Measurements from ENCODE around the gene ABHD4.
"Not testable (repeated sequence)": the region's sequence is repeated elsewhere in the genome, so short reads cannot be mapped to it uniquely, and the experiment has no call there.

ABHD4 gene

GRCh38 chr14:22589096-22589839 lies 8.8 kb upstream of the ABHD4 start, which contains the start of gene DAD1:
Gene DAD1, minus strand, starts transcription at chr14:22589224. Its CDS starts 67 bp downstream, at chr14:22589157.
- peak; percentile 100 for DNase-seq (ENCODE audit: low read depth)

GRCh38 chr14:22593189-22593588 lies 4.9 kb upstream of the ABHD4 start:
- DNase-seq (ENCODE audit: low read depth): no peak

GRCh38 chr14:22593601-22594000 lies 4.5 kb upstream of the ABHD4 start:
- no peak for DNase-seq (ENCODE audit: low read depth)

- DNase-seq (ENCODE audit: low read depth): no peak
Measured at GRCh38 chr14:22594156-22594716, 3.9 kb upstream of the ABHD4 start.

DNA sequence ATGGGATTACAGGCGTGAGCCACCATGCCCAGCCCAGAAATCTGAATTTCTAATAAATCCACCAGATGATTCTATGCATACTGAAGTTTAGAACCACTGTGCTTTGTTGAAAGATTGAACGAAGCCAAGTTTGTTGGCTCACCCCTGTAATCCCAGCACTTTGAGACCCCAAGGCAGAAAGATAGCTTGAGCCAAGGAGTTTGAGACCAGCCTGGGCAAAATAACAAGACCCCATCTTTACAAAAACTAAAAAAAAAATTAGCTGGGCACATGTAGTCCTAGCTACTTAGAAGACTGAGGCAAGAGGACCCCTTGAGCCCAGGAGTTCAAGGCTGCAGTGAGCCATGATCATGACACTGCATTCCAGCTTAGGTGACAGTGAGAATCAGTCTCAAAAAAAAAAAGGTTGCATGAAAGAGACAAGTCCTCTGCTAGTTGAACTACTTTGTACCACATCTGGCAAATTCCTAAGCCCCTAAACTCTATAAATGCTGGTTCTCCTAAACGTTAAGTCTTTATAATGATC lies 1.7 kb upstream of the ABHD4 start:
- no peak for DNase-seq (ENCODE audit: low read depth)

GRCh38 chr14:22597265-22597664 lies 835 bp upstream of the ABHD4 start:
- no peak for DNase-seq (ENCODE audit: low read depth)

- no peak for DNase-seq (ENCODE audit: low read depth)
Measured at GRCh38 chr14:22597771-22598098, 365 bp upstream of the ABHD4 start.

DNA sequence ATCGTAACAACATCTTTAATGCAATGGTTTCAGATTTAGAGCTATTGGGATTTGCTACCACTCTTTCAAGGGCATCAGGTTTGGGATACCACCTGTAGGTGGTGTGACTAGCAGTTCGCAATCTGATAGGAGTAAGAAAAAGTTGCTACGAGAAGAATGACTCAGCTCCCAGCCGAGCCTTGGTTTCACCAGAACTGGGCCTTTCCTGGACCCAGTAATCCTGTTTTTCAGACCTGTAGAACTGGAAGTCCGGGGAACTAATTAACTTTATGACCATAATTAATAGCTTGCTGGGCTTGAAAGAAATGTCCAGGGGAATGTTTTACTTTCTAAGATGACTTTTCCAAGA lies 770 bp downstream of the ABHD4 start:
- DNase-seq (ENCODE audit: low read depth): peak; percentile 52

- DNase-seq (ENCODE audit: low read depth): no peak
Measured at GRCh38 chr14:22599349-22599748, 1.2 kb downstream of the ABHD4 start.

DNA sequence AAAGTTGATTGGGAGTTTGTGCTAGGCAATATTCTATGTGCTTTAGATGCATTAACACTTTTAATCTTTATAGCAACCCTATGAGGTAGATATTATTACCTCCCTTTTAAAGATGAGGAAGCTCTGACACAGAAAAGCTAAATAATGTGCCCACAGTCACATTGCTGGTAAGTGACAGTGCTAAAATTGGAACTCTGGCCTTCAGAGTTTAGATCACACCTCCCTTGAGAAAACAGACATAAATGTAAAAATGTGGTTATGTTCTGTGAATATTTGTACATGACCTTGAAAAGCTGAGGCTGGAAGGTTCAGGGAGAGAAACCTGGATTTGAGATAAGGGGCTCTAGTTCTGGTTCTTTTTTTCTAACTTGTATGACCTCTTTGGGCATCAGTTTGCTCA lies 1.9 kb downstream of the ABHD4 start:
- no peak for DNase-seq (ENCODE audit: low read depth)

DNA sequence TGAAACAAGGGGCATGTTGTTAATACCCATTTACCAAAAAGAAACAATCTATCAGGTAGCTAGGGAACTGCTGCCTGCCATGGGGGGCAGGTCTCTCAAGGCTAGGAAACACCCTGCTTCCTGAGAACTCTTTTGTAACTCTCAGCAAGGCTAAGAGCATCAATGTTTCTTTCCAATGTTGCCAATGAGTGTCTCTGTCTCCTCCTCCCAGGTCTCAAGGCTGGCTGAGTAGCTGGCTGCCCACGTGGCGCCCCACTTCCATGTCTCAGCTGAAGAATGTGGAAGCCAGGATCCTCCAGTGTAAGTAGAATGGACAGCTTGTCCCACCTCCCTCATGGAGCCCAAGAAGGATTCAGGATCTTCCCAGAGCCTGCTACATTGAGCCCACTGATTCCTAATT lies 3.4 kb downstream of the ABHD4 start:
- DNase-seq (ENCODE audit: low read depth): no peak

DNA sequence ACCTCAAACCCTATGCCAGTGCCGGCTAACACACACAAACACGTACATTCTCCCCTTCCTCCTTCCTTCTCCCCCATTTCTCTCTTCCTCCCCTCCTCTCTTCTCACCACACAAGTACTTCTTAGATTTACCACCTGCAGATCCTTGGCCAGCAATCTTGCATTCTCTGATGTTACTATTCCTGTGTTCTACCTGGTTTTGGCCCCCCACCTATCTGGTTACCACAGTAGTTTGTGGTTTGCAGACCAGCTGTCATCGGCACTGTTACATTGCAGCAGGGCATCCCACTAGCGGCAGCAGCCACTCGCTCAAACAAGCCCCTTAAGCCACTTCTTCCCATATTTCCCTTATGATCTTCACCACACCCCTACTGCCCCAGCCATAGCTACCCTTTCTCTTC lies 3.9 kb downstream of the ABHD4 start:
- no peak for DNase-seq (ENCODE audit: low read depth)

- DNase-seq (ENCODE audit: low read depth): no peak
Measured at GRCh38 chr14:22602862-22603261, 4.8 kb downstream of the ABHD4 start.

DNA sequence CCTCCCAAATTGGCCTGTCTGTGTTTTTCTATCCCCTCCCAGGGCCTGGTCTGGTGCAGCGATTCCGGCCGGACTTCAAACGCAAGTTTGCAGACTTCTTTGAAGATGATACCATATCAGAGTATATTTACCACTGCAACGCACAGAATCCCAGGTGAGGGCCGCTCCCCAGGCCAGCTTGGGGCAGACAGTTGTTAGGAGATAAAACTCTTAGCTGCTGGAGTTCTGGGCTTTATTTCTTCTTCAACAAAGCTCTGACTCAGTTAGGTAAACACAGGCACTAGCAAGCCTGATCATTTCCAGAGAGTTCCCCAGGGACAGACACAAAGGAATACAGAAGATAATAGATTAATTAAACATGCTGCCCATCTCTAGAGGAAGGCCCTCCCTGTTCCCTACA lies 8.3 kb downstream of the ABHD4 start:
- no peak for DNase-seq (ENCODE audit: low read depth)

DNA sequence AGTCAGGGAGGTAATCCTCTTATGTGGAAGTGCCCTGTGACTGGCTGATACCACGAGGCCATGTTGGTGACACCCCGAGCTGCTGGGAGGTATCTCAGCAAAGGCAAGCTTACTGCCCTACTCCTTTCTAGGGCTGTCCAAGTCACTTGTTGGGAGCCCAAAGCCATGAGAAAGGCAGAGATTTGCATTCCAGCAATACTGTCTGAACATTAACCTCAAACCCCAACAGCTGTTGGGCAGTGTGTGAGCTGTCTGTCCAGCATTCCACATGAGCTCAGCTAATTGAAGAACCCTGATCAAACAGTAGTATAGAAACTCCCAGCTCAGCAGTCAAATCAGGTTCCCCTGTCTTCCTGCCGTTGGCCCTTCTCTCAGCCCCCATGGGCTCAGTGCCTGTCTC lies 9.2 kb downstream of the ABHD4 start:
- no peak for DNase-seq (ENCODE audit: low read depth)

- no peak for DNase-seq (ENCODE audit: low read depth)
Measured at GRCh38 chr14:22610931-22611330, 12.8 kb downstream of the ABHD4 start.

GRCh38 chr14:22613106-22613695 lies 15.1 kb downstream of the ABHD4 start:
- no peak for DNase-seq (ENCODE audit: low read depth)

GRCh38 chr14:22613736-22614239 lies 15.7 kb downstream of the ABHD4 start:
- no peak for DNase-seq (ENCODE audit: low read depth)

GRCh38 chr14:22614240-22614799 lies 16.2 kb downstream of the ABHD4 start:
- DNase-seq (ENCODE audit: low read depth): peak; percentile 57

DNA sequence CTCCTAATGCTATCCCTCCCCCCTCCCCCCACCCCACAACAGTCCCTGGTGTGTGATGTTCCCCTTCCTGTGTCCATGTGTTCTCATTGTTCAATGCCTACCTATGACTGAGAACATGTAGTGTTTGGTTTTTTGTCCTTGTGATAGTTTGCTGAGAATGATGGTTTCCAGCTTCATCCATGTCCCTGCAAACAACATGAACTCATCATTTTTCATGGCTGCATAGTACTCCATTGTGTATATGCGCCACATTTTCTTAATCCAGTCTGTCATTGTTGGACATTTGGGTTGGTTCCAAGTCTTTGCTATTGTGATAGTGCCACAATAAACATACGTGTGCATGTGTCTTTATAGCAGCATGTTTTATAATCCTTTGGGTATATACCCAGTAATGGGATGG lies 17.7 kb downstream of the ABHD4 start:
- DNase-seq (ENCODE audit: low read depth): not testable (repeated sequence)

DNA sequence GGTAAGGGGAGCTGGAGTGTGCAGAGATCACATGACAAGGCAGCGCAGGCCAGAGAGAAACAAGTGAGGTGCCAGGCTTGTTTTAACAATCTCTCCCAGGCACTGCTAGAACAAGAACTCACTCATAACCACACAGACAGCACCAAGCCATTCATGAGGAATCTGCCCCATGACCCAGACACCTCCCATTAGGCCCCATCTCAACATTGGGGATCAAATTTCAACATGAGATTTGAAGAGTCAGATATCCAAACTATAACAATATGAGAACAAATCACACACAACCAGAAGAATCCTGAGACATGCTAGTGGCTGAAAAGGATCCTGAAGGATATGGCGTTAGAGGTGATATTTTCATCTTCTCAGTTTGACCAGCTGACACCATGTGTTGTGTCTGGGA lies 24.2 kb downstream of the ABHD4 start:
- DNase-seq (ENCODE audit: low read depth): peak; percentile 57

DNA sequence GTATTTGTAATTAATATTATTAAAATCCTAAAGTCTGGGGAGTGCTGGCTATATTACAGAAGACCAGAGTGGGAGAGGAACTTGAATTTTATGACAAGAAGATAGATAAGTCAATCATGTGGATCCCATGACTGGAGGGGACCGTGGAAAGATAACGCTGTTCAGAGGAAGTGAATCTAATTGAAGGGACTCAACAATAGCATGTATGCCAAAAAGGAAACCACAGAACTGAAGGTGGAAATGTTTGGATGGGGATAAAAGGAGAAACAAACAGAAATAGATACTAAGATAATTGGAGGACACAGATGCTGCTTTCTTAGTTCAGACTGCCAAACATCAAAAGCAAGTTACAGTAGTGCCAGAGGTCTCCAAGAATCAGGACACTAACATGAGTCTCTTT lies 24.9 kb downstream of the ABHD4 start:
- DNase-seq (ENCODE audit: low read depth): no peak

- no peak for DNase-seq (ENCODE audit: low read depth)
Measured at GRCh38 chr14:22626590-22626989, 28.5 kb downstream of the ABHD4 start.

Data from stromal cell of bone marrow (primary cell).